GM13976 (cell line): Measurements from ENCODE around the gene ABR.

Experiments
- DNase-seq: peaks from one replicate; pipeline ENCODE4 v3.0.0; 2012; ENCODE audit warnings: low spot score
- CTCF ChIP-seq: IDR thresholded peaks from 2 replicates; pipeline ENCODE4 v1.5.1; 2012; ENCODE audit warnings: borderline replicate concordance, mild to moderate bottlenecking; ENCODE audit not compliant: insufficient read depth; ENCODE audit errors: extremely low read depth, missing control alignments, control extremely low read depth
- in situ Hi-C: fragments of 300-500 bp; cut with MboI; formaldehyde crosslinking; loops from one replicate; pipeline ENCODE4 v1.12.0; 2022; ENCODE audit warnings: low sequenced_read_pairs, mixed read lengths, inconsistent platforms; ENCODE audit not compliant: unreplicated experiment

ABR gene

DNA sequence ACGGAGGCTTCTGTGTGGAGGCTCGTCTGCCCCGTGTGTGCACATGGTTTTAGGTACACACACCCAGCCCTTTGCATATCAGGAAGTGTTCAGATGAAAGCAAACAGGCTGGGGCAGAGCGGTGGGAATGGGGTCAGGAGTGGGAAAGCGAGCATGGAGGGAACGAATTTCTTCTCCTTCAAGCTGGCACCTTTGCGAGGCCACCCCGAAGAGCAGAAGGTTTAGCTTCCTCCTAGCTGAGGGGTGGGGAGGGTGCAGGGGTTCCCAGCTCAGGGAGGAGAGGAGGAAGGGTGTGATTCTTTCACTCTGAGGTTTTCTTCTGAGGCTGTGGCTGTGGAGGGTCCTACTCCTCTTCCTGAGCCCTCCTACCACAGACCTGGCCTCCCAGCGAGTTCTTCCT, 83.6 kb downstream of the ABR start:
- in situ Hi-C loops, result no loop called here
- no peak for DNase-seq
- TF ChIP-seq CTCF, result no peak

GRCh38 chr17:1095853-1096173, 84.0 kb downstream of the ABR start:
- no peak for TF ChIP-seq CTCF
- in situ Hi-C loops, result no loop called here
- DNase-seq, result no peak

- no peak for DNase-seq
- TF ChIP-seq CTCF, result no peak
- in situ Hi-C loops, result no loop called here
These were observed 84.5 kb downstream of the ABR start for GRCh38 chr17:1095090-1095852.

DNA sequence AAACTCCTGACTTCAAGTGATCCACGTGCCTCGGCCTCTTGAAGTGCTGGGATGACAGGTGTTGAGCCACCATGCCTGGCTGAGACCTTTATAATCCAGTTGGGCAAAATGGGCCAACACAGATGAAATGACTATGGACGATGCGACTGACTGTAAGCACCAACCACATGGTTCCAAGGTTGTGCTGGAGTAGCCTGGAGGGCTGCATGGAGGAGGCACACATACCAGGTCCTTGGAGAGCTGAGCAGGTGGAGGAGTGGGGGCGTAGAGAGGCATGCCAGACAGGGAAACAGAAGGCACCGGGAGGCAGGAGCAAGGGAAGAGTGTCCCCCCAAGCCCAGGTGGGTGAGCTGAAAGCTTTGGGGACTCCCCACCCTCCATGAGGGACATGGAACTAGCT, 85.2 kb downstream of the ABR start:
- no peak for DNase-seq
- in situ Hi-C loops, result no loop called here
- TF ChIP-seq CTCF, result no peak

GRCh38 chr17:1091900-1092299, 87.9 kb downstream of the ABR start:
- DNase-seq, result no peak
- in situ Hi-C loops, result no loop called here
- TF ChIP-seq CTCF, result no peak

DNA sequence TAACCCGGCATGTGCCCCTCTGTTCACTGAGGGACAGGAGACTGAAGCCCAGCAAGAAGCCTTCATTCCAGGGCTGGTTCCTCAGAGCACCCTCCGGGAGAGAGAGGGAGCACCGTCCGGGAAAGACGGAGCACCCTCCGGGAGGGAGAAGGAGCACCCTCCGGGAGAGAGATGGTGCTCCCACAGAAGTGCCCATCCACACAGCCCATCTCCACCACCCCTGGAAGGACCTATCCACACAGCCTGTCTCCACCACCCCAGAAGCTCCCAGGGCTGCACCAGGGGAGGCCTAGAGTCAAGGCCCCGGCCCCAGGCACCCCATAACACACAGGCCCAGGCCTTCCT, 88.6 kb downstream of the ABR start:
- DNase-seq, result no peak
- in situ Hi-C loops, result no loop called here
- TF ChIP-seq CTCF, result no peak

- in situ Hi-C loops, result no loop called here
- TF ChIP-seq CTCF, result no peak
- no peak for DNase-seq
These were observed 89.2 kb downstream of the ABR start for GRCh38 chr17:1090465-1091189.
